KOPT-K1 (cell line): ENCODE measurements around the gene RASSF8.

Source experiments
- H3K27ac ChIP-seq: fragments of 200-600 bp; sonication (generic); 2 replicates; pipeline ENCODE4 v1.5.1; 2016; ENCODE audit warnings: antibody characterized with exemption, mild to moderate bottlenecking, low read depth, low read length; ENCODE audit not compliant: poor library complexity, severe bottlenecking
- H3K36me3 ChIP-seq: fragments of 200-600 bp; sonication (generic); 2 replicates; pipeline ENCODE4 v1.5.1; 2017; ENCODE audit warnings: antibody characterized with exemption, mild to moderate bottlenecking, low read length, moderate library complexity; ENCODE audit not compliant: insufficient read depth
- H3K9me3 ChIP-seq: fragments of 200-600 bp; sonication (generic); 2 replicates; pipeline ENCODE4 v1.5.1; 2017; ENCODE audit warnings: antibody characterized with exemption, low read length, mild to moderate bottlenecking; ENCODE audit not compliant: insufficient read depth, poor library complexity, severe bottlenecking

Gene RASSF8

DNA sequence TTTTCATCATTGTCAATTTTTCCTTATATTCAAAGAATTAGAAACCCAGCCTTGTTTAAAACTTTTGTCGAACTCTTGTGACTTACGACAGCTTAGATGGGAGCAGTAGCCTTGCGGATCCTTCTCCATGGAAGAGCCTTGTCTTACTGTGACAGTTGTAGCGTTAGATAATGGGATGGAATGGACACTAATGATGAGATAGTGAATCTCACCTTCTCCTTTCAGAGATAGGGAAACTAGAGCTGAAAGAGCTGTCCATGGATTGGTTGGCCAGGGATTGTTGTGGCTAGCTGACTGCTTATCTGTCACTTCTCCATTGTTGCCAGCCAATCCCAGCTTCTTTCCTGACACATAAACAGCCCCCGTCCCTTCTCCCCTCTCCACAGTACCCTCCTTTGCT, 107.0 kb downstream of the RASSF8 start:
- no peaks in the 10 kb centered on the region for H3K36me3 ChIP-seq
- H3K9me3 ChIP-seq = no peaks in the 10 kb centered on the region
- no peak overlapping the region for H3K27ac ChIP-seq

GRCh38 chr12:26068503-26068902, 110.0 kb downstream of the RASSF8 start:
- Histone ChIP-seq H3K36me3 (no peaks in the 10 kb centered on the region), H3K9me3 (no peaks in the 10 kb centered on the region), H3K27ac (no peak overlapping the region)

DNA sequence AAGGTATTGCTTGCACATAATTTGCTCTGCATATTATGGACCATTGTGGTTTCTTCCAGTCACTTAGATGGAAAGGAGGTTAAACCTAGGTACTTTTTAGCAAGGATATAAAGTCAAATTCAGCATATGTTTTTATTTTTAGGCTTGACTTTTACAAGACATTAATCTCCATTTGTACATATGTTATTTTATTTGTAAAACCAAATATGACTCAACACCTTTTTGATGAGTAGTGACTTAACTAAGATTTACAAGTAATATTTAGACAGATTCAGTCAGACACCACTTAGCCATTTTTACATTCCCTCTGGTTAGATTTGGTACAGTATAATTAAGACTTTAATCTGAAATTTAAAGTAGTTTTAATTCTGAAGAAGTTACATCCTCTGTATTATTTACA, 111.3 kb downstream of the RASSF8 start:
- Histone ChIP-seq H3K27ac (no peak overlapping the region), H3K9me3 (no peaks in the 10 kb centered on the region), H3K36me3 (no peaks in the 10 kb centered on the region)

DNA sequence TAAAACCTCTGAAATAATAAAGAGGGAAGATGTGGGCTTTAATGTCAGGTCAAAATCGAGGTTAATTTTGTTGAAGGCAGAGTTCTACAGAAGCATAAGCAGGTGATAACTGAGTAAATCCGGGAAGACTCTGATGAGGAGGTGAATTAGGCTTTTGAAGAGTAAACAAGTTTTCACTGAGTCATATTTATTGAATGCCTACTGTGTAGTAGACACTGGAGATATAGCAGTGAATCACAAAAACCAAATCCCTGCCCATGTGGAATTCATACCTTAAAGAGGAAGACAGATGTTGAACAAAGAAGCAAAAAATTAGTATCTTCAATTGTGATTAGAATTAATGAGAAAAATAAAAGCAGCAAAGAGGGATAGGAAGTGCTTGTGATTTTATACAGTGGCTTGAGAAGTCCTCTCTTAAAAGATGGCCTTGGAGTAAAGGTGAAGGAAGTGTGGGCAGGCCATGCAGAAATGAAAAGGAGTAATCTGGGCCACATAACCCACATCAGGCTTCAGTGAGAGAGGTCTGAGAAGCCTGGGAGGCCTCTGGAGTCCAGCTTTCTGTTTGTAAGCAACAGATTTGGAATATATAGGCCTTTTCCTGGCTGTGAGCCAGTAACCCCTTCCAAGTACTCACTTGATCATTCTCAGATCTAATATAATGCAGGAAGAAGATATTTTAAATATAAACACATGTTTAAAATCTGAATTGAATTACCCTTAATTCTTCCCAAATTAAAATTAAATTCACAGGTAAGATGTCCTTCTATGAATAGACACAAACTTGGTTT, 119.6 kb downstream of the RASSF8 start:
- Histone ChIP-seq H3K27ac (no peak overlapping the region), H3K36me3 (no peaks in the 10 kb centered on the region), H3K9me3 (peaks cover 12% of the 10 kb centered on the region)

DNA sequence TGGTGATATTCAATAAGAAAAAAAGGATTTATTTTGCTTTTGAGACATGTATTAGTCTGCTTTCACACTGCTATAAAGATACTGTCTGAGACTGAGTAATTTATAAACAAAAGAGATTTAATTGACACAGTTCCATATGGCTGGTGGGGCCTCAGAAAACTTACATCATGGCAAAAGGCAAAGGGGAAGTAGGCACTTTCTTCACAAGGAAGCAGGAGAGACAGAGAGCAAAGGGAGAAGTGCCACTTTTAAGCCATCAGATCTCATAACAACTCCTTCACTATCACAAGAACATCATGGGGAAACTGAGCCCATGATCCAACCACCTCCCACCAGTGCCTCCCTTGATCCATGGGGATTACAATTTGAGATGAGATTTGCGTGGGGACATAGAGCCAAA, 122.4 kb downstream of the RASSF8 start:
- Histone ChIP-seq H3K36me3 (no peaks in the 10 kb centered on the region), H3K9me3 (peaks cover 12% of the 10 kb centered on the region), H3K27ac (no peak overlapping the region)

DNA sequence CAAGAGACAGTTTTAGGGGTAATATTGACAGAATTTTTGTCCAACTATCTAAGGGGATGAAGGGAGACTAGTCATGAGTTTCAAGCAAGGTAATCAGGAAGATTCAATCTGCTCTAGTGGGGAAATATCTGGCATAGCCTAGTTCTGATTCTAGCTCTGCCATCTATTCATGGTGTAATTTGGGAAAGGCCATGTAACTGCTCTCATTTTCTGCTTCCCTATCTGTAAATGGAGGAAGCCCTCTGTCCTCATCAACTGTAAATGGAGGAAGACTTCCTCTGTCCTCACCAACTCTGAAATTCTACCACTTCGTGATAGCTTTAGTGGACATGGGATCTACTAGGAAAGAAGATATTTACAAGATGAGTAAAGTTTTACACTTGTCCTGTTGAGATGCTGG, 128.5 kb downstream of the RASSF8 start:
- no peak overlapping the region for H3K27ac ChIP-seq

DNA sequence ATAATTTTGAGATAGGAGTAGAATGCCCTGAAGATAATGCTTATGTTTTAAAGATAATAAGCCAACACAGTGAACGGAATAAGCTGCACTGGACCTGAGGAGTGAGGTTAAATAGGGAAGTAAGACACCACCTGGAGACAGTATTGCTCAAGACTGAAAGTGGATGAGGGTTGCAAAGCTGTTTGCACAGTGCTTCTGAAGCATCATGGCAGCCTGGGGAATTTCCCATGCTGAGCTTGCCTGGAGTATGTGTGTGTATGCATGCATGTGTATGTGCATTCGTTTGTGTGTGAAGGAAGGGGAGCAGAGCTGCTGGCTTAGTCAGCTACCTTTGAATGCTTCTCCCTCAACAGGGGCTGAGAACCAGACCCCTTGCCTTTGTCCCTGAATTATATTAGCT, 130.5 kb downstream of the RASSF8 start:
- no peaks in the 10 kb centered on the region for H3K9me3 ChIP-seq
- H3K27ac ChIP-seq = no peak overlapping the region
- no peaks in the 10 kb centered on the region for H3K36me3 ChIP-seq

More for the DNA sequence above, 128.5 kb downstream of the RASSF8 start:
- H3K36me3 ChIP-seq = no peaks in the 10 kb centered on the region
- peaks cover 4% of the 10 kb centered on the region for H3K9me3 ChIP-seq

DNA sequence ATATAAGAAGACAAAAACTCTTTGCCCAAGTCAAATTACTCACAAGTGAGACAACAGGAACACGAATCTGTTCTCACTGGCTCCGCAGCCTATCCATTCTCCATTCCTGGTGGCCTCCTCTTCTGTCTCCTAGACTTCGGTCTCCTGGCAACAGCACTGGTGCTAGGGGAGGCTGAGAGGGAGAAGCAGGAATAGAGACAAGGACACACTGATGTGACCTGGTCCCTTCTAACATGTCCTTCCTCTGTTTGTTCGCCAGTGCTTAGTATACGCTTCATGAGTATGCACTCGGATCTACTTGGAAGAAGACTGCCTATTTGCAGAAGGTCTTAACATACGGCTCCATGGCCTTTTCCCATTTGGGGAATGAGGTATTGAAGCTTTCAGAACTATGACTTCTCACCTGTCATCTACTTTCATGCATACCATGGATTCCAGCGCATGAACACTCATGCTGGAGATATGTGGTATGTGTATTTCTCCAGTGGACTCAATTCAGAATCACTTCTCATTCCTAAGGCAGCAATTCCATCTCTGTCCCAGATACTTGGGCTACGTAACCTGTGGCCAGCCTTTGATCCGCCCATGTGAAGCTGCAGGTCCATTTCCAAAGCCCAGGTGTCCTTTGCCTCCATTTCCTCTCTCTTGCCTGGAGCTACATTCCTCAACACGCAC, 132.5 kb downstream of the RASSF8 start:
- Histone ChIP-seq H3K36me3 (no peaks in the 10 kb centered on the region), H3K9me3 (no peaks in the 10 kb centered on the region), H3K27ac (no peak overlapping the region)

DNA sequence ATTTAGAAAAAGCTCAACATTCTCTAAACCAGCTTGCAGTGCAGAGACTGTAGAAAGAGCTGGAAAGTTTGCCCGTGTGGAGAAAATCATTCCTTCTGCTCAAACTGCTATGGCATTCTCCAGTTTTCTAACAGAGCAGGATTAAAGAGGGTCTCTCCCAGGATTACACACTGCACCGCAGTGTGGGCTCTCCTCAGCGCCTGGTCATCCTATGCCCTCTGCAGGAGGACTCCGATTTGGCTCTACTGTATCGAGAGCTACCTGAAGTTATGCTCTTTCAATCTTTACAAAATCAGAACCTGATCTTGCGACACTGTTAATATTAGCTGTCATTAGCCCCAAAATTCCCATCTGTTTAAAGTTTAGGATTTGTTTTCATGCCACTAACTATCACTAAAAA, 133.3 kb downstream of the RASSF8 start:
- H3K36me3 ChIP-seq = no peaks in the 10 kb centered on the region
- no peaks in the 10 kb centered on the region for H3K9me3 ChIP-seq
- no peak overlapping the region for H3K27ac ChIP-seq

GRCh38 chr12:26092346-26093105, 134.0 kb downstream of the RASSF8 start:
- Histone ChIP-seq H3K9me3 (no peaks in the 10 kb centered on the region), H3K27ac (no peak overlapping the region), H3K36me3 (no peaks in the 10 kb centered on the region)

GRCh38 chr12:26095186-26095585, 136.7 kb downstream of the RASSF8 start:
- H3K36me3 ChIP-seq = no peaks in the 10 kb centered on the region
- no peaks in the 10 kb centered on the region for H3K9me3 ChIP-seq
- H3K27ac ChIP-seq = no peak overlapping the region

DNA sequence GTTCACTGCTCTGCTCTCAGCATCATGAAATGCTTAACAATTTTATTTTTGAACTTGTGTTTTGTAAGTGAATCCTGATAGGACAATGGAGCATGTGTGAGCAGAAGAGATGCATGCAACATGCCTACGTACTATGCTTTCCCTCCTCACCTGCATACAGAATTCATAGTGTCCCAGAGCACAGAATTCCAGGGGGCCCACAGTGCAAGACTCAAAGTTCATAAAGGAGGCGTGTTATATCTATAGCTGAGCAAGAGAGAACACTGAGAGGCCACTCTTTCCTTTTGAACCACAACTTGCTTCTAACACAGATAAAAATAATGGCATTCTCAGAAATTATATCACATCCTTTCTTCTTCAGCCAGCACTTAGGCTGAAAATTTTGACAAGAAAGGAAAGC, 137.6 kb downstream of the RASSF8 start:
- Histone ChIP-seq H3K27ac (no peak overlapping the region), H3K9me3 (no peaks in the 10 kb centered on the region), H3K36me3 (no peaks in the 10 kb centered on the region)

DNA sequence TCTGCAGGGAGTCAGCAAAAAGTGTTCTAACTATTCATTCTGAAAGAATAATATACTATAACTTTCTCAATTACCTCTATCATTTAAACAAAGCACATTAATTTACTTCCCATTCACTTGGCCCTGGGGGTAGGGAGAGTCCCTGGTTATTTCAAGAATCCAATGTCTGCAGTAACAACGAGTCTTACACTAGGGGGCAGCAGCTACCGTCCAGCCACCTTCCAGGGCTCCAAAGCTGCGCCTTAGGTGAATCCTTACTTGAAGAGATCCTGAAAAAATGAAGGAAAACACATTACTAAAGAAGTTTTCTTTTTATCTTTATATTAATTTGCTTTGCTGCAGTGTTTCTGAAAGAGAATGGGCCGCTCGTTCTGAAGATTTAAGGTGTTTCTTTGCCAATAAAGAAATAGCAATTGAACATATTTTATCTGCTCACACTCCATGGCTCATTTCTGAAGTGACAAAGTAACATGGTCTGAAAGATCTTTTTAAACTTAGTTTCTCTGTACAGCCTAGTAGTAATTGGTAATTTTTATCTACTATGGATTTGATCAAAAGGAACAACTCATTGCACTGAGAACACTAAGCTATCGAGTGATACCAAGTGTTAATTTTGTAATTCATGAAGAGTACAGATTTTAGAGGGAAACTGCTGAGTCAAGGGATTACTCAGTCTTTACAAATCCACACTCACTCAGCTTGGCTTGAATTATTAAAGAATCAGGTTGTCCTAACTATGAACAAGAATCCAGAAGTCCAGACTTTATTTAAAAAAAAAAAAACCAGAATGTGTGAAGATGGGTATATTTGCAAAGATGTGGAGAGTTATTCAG, 138.8 kb downstream of the RASSF8 start:
- H3K36me3 ChIP-seq = no peaks in the 10 kb centered on the region
- no peaks in the 10 kb centered on the region for H3K9me3 ChIP-seq
- H3K27ac ChIP-seq = no peak overlapping the region

- Histone ChIP-seq H3K27ac (no peak overlapping the region), H3K9me3 (no peaks in the 10 kb centered on the region), H3K36me3 (no peaks in the 10 kb centered on the region)
Measured at GRCh38 chr12:26100666-26101349, 142.3 kb downstream of the RASSF8 start.
